HepG2 (cell line): ENCODE results near the gene COPA. TPM values are rescaled to one million over a fixed set of nuclear protein-coding genes. Genes with fewer than 3 reads are reported as not detected.
A peak's percentile ranks its signal among the peaks of the same experiment; 100 is the strongest.

Experiments
- HINFP ChIP-seq: sonication (generic); formaldehyde crosslinking; IDR thresholded peaks from 2 replicates; pipeline ENCODE4 v1.4.0; 2020; ENCODE audit warnings: low read depth, mild to moderate bottlenecking, missing genetic modification reagents
- MED1 ChIP-seq: sonication (generic); formaldehyde crosslinking; IDR thresholded peaks from 2 replicates; pipeline ENCODE4 v1.4.0; 2020; ENCODE audit warnings: missing genetic modification reagents
- RBFOX2 ChIP-seq: fragments of 200-400 bp; formaldehyde crosslinking; IDR thresholded peaks from 2 replicates; pipeline ENCODE4 v1.6.1; 2017; ENCODE audit warnings: low read depth, mild to moderate bottlenecking, low read length
- REST ChIP-seq, 2 experiments: IDR thresholded peaks; 2 replicates each; pipeline ENCODE4 v1.6.1; 2011 to 2012; ENCODE audit warnings: low read length in 2 of 2, borderline replicate concordance in 1 of 2, low read depth in 1 of 2, mild to moderate bottlenecking in 1 of 2, moderate library complexity in 1 of 2
- THRA ChIP-seq: sonication (generic); formaldehyde crosslinking; IDR thresholded peaks from 2 replicates; pipeline ENCODE4 v1.4.0; 2020; ENCODE audit warnings: missing genetic modification reagents, borderline replicate concordance
- ZBTB20 ChIP-seq: sonication (generic); formaldehyde crosslinking; IDR thresholded peaks from 2 replicates; pipeline ENCODE4 v1.8.1; 2023; ENCODE audit warnings: missing genetic modification reagents, low read depth, mild to moderate bottlenecking, borderline replicate concordance
- ZFX ChIP-seq: sonication (generic); formaldehyde crosslinking; IDR thresholded peaks from 2 replicates; pipeline ENCODE4 v1.4.0; 2020; ENCODE audit warnings: mild to moderate bottlenecking, low read depth, missing genetic modification reagents, moderate library complexity
- ZNF260 ChIP-seq: sonication (generic); formaldehyde crosslinking; IDR thresholded peaks from 2 replicates; pipeline ENCODE4 v1.4.0; 2020; ENCODE audit warnings: missing genetic modification reagents, low read depth, mild to moderate bottlenecking, borderline replicate concordance
- ZNF770 ChIP-seq: sonication (generic); formaldehyde crosslinking; IDR thresholded peaks from 2 replicates; pipeline ENCODE4 v1.5.0; 2020; ENCODE audit warnings: mild to moderate bottlenecking, missing genetic modification reagents
- ZNF780A ChIP-seq: sonication (generic); formaldehyde crosslinking; IDR thresholded peaks from 2 replicates; pipeline ENCODE4 v1.8.0; 2022; ENCODE audit warnings: mild to moderate bottlenecking, missing genetic modification reagents, moderate library complexity
- ZNF782 ChIP-seq: sonication (generic); formaldehyde crosslinking; IDR thresholded peaks from 2 replicates; pipeline ENCODE4 v1.4.0; 2020; ENCODE audit warnings: missing genetic modification reagents, mild to moderate bottlenecking, borderline replicate concordance
- polyA plus RNA-seq, 8 experiments: library from polyadenylated mRNA; depleted of rRNA in 3 of 8; stranded (reverse) in 7 of 8; unstranded in 1 of 8; fragments of >200 nt; fragmentation: Illumina TruSeq in 4 of 8; extraction: Trizol in 4 of 8; gene quantifications; 2 replicates each; pipeline versions ENCODE4 v1.2.1 to v1.2.3, GENCODE V29; 2011 to 2016; ENCODE audit warnings: low read depth in 4 of 8, missing spikeins in 1 of 8, mixed read lengths in 1 of 8; ENCODE audit not compliant: insufficient read depth in 1 of 8
- total RNA-seq, 5 experiments: library from RNA; depleted of rRNA; stranded (reverse); fragments of >200 nt; fragmentation: Illumina TruSeq; extraction: Trizol; gene quantifications; 2 replicates each; pipeline ENCODE4 v1.2.3, GENCODE V29; 2016; ENCODE audit warnings: low read depth in 1 of 5
- TF ChIP-seq, protein P1 (sequence below): sonication (generic); formaldehyde crosslinking; IDR thresholded peaks from 2 replicates; pipeline ENCODE4 v1.4.0; 2020; ENCODE audit warnings: missing genetic modification reagents
- TF ChIP-seq, protein P2 (sequence below): sonication (generic); formaldehyde crosslinking; IDR thresholded peaks from 2 replicates; pipeline ENCODE4 v1.9.0; 2021; ENCODE audit warnings: missing genetic modification reagents, mild to moderate bottlenecking, borderline replicate concordance

Gene COPA
- total and polyA plus RNA-seq, 2 of the 13 experiments (the other 11 are each of a cell fraction or from before 2014, with no cell fraction given), result 160 to 197 TPM

- TF ChIP-seq, protein P1, sequence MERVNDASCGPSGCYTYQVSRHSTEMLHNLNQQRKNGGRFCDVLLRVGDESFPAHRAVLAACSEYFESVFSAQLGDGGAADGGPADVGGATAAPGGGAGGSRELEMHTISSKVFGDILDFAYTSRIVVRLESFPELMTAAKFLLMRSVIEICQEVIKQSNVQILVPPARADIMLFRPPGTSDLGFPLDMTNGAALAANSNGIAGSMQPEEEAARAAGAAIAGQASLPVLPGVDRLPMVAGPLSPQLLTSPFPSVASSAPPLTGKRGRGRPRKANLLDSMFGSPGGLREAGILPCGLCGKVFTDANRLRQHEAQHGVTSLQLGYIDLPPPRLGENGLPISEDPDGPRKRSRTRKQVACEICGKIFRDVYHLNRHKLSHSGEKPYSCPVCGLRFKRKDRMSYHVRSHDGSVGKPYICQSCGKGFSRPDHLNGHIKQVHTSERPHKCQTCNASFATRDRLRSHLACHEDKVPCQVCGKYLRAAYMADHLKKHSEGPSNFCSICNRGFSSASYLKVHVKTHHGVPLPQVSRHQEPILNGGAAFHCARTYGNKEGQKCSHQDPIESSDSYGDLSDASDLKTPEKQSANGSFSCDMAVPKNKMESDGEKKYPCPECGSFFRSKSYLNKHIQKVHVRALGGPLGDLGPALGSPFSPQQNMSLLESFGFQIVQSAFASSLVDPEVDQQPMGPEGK (CRISPR knock-in tag), result peak; percentile 90
- TF ChIP-seq, protein P2, sequence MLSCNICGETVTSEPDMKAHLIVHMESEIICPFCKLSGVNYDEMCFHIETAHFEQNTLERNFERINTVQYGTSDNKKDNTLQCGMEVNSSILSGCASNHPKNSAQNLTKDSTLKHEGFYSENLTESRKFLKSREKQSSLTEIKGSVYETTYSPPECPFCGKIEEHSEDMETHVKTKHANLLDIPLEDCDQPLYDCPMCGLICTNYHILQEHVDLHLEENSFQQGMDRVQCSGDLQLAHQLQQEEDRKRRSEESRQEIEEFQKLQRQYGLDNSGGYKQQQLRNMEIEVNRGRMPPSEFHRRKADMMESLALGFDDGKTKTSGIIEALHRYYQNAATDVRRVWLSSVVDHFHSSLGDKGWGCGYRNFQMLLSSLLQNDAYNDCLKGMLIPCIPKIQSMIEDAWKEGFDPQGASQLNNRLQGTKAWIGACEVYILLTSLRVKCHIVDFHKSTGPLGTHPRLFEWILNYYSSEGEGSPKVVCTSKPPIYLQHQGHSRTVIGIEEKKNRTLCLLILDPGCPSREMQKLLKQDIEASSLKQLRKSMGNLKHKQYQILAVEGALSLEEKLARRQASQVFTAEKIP, result no peak
- TF ChIP-seq MED1 (CRISPR knock-in tag) (peak; percentile 76), ZBTB20 (CRISPR knock-in tag) (no peak), THRA (CRISPR knock-in tag) (peak; percentile 18; the same call in 1 of the 2 replicates), ZNF260 (no peak), ZNF770 (CRISPR knock-in tag) (peak; percentile 51; the same call in 1 of the 2 replicates), RBFOX2 (peak; percentile 83), ZFX (CRISPR knock-in tag) (peak; percentile 90), HINFP (CRISPR knock-in tag) (peak; percentile 70; the same call in 1 of the 2 replicates), ZNF782 (CRISPR knock-in tag) (peak; percentile 30; the same call in 1 of the 2 replicates), REST (IDR thresholded peaks at IDR 0.05; ENCODE audit: borderline replicate concordance in 1 of 2, low read depth in 1 of 2, low read length in 2 of 2) (peak in 1 of 2 experiments; percentile 45; a peak in 1 of 4 replicates), ZNF780A (no peak)
These were observed at the start of gene COPA, which contains the start of gene NCSTN (continued) for GRCh38 chr1:160342953-160343869.
